Stimulated activated CD4-positive, alpha-beta T cell treated with anti-CD3 and anti-CD28 coated beads, Interleukin-1b, Interleukin-23, amount 100 ng/mL, for 48 hours (primary cell): ENCODE measurements around the gene GAGE12F.
"Not testable (repeated sequence)": the region's sequence is repeated elsewhere in the genome, so short reads cannot be mapped to it uniquely, and the experiment has no call there.

Experiments
- DNase-seq: peaks from one replicate; pipeline ENCODE4 v3.0.0-alpha.2; 2020

The GAGE12F gene

DNA sequence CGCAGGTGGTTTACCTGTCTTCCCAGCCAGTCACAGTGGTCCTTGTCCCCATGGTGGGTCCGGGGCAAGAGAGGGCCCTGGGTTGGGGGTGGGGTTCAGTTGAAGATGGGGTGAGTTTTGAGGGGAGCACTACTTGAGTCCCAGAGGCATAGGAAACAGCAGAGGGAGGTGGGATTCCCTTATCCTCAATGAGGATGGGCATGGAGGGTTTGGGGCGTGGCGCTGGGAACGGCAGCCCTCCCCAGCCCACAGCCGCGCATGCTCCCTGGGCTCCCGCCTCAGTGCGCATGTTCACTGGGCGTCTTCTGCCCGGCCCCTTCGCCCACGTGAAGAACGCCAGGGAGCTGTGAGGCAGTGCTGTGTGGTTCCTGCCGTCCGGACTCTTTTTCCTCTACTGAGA is at the start of gene GAGE12F:
TSS of gene GAGE12F (plus strand) at position 301 of the 400 bp plus-strand sequence. CDS start 1,155 bp downstream, outside the sequence.
- DNase-seq, result not testable (repeated sequence)

- not testable (repeated sequence) for DNase-seq
Measured at GRCh38 chrX:49531877-49532276, 28.8 kb upstream of the GAGE12F start, which contains the start of gene GAGE12C. Gene GAGE12C, plus strand, starts transcription at chrX:49532177. Its CDS starts 1,155 bp downstream, at chrX:49533332.

DNA sequence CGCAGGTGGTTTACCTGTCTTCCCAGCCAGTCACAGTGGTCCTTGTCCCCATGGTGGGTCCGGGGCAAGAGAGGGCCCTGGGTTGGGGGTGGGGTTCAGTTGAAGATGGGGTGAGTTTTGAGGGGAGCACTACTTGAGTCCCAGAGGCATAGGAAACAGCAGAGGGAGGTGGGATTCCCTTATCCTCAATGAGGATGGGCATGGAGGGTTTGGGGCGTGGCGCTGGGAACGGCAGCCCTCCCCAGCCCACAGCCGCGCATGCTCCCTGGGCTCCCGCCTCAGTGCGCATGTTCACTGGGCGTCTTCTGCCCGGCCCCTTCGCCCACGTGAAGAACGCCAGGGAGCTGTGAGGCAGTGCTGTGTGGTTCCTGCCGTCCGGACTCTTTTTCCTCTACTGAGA is 19.2 kb upstream of the GAGE12F start, which contains the start of gene GAGE12D:
TSS of gene GAGE12D (plus strand) at position 301 of the 400 bp plus-strand sequence. CDS start 1,155 bp downstream, outside the sequence.
- DNase-seq, result not testable (repeated sequence)

DNA sequence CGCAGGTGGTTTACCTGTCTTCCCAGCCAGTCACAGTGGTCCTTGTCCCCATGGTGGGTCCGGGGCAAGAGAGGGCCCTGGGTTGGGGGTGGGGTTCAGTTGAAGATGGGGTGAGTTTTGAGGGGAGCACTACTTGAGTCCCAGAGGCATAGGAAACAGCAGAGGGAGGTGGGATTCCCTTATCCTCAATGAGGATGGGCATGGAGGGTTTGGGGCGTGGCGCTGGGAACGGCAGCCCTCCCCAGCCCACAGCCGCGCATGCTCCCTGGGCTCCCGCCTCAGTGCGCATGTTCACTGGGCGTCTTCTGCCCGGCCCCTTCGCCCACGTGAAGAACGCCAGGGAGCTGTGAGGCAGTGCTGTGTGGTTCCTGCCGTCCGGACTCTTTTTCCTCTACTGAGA is 9.7 kb upstream of the GAGE12F start, which contains the start of gene GAGE12E:
TSS of gene GAGE12E (plus strand) at position 301 of the 400 bp plus-strand sequence. CDS start 1,155 bp downstream, outside the sequence.
- not testable (repeated sequence) for DNase-seq

DNA sequence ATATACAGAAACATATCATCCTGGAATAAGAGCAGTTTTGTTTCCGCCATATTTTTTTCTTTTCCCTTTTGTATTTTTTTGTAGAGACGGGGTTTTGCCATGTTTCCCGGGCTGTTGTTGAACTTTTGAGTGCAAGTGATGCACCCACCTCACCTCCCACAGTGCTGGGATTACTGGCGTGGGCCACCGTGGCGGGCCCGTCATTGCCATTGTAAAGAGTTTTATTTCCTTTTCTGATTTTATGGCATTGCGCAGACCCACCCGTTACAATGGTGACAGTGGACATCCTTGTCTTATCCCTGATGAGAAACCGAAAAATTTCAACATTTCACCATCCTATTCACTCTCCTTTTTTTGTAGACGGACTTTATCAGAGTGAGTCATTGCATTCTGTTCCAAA is 8.1 kb downstream of the GAGE12F start:
- not testable (repeated sequence) for DNase-seq

DNA sequence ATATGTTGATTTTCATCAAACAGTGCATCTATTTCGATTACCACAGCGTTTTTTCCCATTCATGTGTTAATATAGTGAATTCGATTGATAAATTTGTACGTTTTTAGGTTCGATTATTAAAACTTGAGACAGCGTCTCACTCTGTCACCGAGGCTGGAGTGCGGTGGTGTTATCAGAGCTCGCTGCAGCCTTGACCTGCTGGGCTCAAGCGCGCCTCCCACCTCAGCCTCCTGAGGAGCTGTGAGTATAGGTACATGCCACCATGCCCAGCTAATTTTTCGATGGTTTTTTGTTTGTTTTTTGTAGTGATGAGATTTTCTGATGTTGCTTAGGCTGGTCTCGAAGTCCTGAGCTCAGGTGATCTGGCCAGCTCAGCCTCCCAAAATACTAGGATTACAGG is 8.5 kb downstream of the GAGE12F start:
- not testable (repeated sequence) for DNase-seq

GRCh38 chrX:49570100-49570499 is 9.5 kb downstream of the GAGE12F start, which contains the start of gene GAGE12G:
Gene GAGE12G, plus strand, starts transcription at chrX:49570400. Its CDS starts 1,155 bp downstream, at chrX:49571555.
- not testable (repeated sequence) for DNase-seq

- DNase-seq, result not testable (repeated sequence)
Measured at GRCh38 chrX:49579649-49580048, 19.0 kb downstream of the GAGE12F start, which contains the start of gene GAGE12H. Gene GAGE12H, plus strand, starts transcription at chrX:49579949. Its CDS starts 1,155 bp downstream, at chrX:49581104.

- not testable (repeated sequence) for DNase-seq
Measured at GRCh38 chrX:49589196-49589595, 28.6 kb downstream of the GAGE12F start, which contains the start of gene GAGE2A. Gene GAGE2A, plus strand, starts transcription at chrX:49589496. Its CDS starts 1,155 bp downstream, at chrX:49590651.

- peak; percentile 1 for DNase-seq
Measured at GRCh38 chrX:49589769-49590478, 29.3 kb downstream of the GAGE12F start.

- not testable (repeated sequence) for DNase-seq
Measured at GRCh38 chrX:49590488-49590887, 29.8 kb downstream of the GAGE12F start.

DNA sequence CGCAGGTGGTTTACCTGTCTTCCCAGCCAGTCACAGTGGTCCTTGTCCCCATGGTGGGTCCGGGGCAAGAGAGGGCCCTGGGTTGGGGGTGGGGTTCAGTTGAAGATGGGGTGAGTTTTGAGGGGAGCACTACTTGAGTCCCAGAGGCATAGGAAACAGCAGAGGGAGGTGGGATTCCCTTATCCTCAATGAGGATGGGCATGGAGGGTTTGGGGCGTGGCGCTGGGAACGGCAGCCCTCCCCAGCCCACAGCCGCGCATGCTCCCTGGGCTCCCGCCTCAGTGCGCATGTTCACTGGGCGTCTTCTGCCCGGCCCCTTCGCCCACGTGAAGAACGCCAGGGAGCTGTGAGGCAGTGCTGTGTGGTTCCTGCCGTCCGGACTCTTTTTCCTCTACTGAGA is 38.1 kb downstream of the GAGE12F start, which contains the start of gene GAGE1:
TSS of gene GAGE1 (plus strand) at position 301 of the 400 bp plus-strand sequence. CDS start 1,155 bp downstream, outside the sequence.
- not testable (repeated sequence) for DNase-seq

GRCh38 chrX:49610718-49611310 is 50.2 kb downstream of the GAGE12F start:
- DNase-seq, result no peak
